ENCODE measurements around the gene CLDN18. TPM values are rescaled to one million over a fixed set of nuclear protein-coding genes. Genes with fewer than 3 reads are reported as not detected.

The CLDN18 gene
- polyA plus RNA-seq, 4 donors, result 0.19 to 2.7 (median 0.36) TPM

GRCh38 chr3:138012526-138012925, 2.6 kb downstream of the CLDN18 start:
- Histone ChIP-seq H3K4me3 (ENCODE audit: low read depth in 1 of 3, low read length in 3 of 3) (no peak overlapping the region), H3K9me3 (ENCODE audit: control insufficient read depth in 2 of 2, insufficient read depth in 1 of 2, low read depth in 1 of 2, low read length in 1 of 2) (no peaks in the 10 kb centered on the region), H3K4me1 (ENCODE audit: control insufficient read depth in 3 of 3, insufficient read depth in 2 of 3, low read depth in 1 of 3, low read length in 2 of 3) (no peaks in the 10 kb centered on the region), H3K36me3 (ENCODE audit: control insufficient read depth in 3 of 3, insufficient read depth in 2 of 3, low read depth in 1 of 3, low read length in 3 of 3) (no peaks in the 10 kb centered on the region), H3K27ac (ENCODE audit: low read depth in 1 of 3, low read length in 2 of 3) (no peak overlapping the region), H3K27me3 (ENCODE audit: control insufficient read depth in 3 of 3, insufficient read depth in 3 of 3, low read length in 3 of 3) (no peaks in the 10 kb centered on the region)
- no peak for FAIRE-seq
- WGBS, 3 donors, result 80 to 90% (median 90%) methylated on average over 4 of the region's 4 CpGs
- DNase-seq, result no peak

DNA sequence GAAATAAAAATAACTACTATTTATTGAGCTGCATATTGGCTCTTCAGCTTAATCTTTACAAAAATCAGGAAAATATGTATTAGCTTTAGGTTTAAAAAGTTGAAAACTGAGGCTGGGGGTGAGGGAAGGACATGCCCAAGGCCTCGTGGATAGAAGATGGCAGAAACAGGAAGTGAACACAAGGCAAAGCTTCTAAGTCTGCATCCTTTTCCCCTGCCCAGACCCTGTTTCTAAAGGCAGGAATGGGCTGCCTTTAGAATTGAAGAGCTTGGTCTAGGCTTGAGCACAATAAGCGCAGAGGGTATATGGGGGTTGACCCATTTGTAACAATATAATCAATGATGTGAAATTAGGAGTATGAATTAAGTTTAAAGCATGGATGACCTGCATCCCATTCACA, 6.1 kb downstream of the CLDN18 start:
- no peak overlapping the region for H3K4me3 ChIP-seq (ENCODE audit: low read depth in 1 of 3, low read length in 3 of 3)

GRCh38 chr3:138019281-138020069, 9.5 kb downstream of the CLDN18 start:
- FAIRE-seq, result no peak
- peak; percentile 3 to 25 for DNase-seq
- Histone ChIP-seq H3K9me3 (ENCODE audit: control insufficient read depth in 2 of 2, insufficient read depth in 1 of 2, low read depth in 1 of 2, low read length in 1 of 2) (no peaks in the 10 kb centered on the region), H3K36me3 (ENCODE audit: control insufficient read depth in 3 of 3, insufficient read depth in 2 of 3, low read depth in 1 of 3, low read length in 3 of 3) (no peaks in the 10 kb centered on the region), H3K4me3 (ENCODE audit: low read depth in 1 of 3, low read length in 3 of 3) (no peak overlapping the region), H3K27me3 (ENCODE audit: control insufficient read depth in 3 of 3, insufficient read depth in 3 of 3, low read length in 3 of 3) (no peaks in the 10 kb centered on the region), H3K4me1 (ENCODE audit: control insufficient read depth in 3 of 3, insufficient read depth in 2 of 3, low read depth in 1 of 3, low read length in 2 of 3) (no peaks in the 10 kb centered on the region), H3K27ac (ENCODE audit: low read depth in 1 of 3, low read length in 2 of 3) (no peak overlapping the region)
- WGBS, 3 donors, result 50 to 67% (median 57%) methylated on average over 3 of the region's 3 CpGs

More for the DNA sequence above, 6.1 kb downstream of the CLDN18 start:
- DNase-seq, result no peak
- no peaks in the 10 kb centered on the region for H3K36me3 ChIP-seq (ENCODE audit: control insufficient read depth in 3 of 3, insufficient read depth in 2 of 3, low read depth in 1 of 3, low read length in 3 of 3)
- no peaks in the 10 kb centered on the region for H3K9me3 ChIP-seq (ENCODE audit: control insufficient read depth in 2 of 2, insufficient read depth in 1 of 2, low read depth in 1 of 2, low read length in 1 of 2)
- H3K4me1 ChIP-seq (ENCODE audit: control insufficient read depth in 3 of 3, insufficient read depth in 2 of 3, low read depth in 1 of 3, low read length in 2 of 3), result no peaks in the 10 kb centered on the region
- 74 to 83% (median 80%) methylated on average over 2 of the region's 2 CpGs for WGBS, 3 donors
- no peak for FAIRE-seq
- H3K27me3 ChIP-seq (ENCODE audit: control insufficient read depth in 3 of 3, insufficient read depth in 3 of 3, low read length in 3 of 3), result no peaks in the 10 kb centered on the region
- no peak overlapping the region for H3K27ac ChIP-seq (ENCODE audit: low read depth in 1 of 3, low read length in 2 of 3)

- FAIRE-seq (no peak), DNase-seq (no peak)
- Histone ChIP-seq H3K27me3 (ENCODE audit: control insufficient read depth in 3 of 3, insufficient read depth in 3 of 3, low read length in 3 of 3) (no peaks in the 10 kb centered on the region), H3K9me3 (ENCODE audit: control insufficient read depth in 2 of 2, insufficient read depth in 1 of 2, low read depth in 1 of 2, low read length in 1 of 2) (no peaks in the 10 kb centered on the region), H3K27ac (ENCODE audit: low read depth in 1 of 3, low read length in 2 of 3) (no peak overlapping the region), H3K36me3 (ENCODE audit: control insufficient read depth in 3 of 3, insufficient read depth in 2 of 3, low read depth in 1 of 3, low read length in 3 of 3) (no peaks in the 10 kb centered on the region), H3K4me1 (ENCODE audit: control insufficient read depth in 3 of 3, insufficient read depth in 2 of 3, low read depth in 1 of 3, low read length in 2 of 3) (no peaks in the 10 kb centered on the region), H3K4me3 (ENCODE audit: low read depth in 1 of 3, low read length in 3 of 3) (no peak overlapping the region)
- 82 to 92% (median 87%) methylated on average over 4 of the region's 4 CpGs for WGBS, 3 donors
Observed at GRCh38 chr3:138023754-138024153, 13.8 kb downstream of the CLDN18 start.

DNA sequence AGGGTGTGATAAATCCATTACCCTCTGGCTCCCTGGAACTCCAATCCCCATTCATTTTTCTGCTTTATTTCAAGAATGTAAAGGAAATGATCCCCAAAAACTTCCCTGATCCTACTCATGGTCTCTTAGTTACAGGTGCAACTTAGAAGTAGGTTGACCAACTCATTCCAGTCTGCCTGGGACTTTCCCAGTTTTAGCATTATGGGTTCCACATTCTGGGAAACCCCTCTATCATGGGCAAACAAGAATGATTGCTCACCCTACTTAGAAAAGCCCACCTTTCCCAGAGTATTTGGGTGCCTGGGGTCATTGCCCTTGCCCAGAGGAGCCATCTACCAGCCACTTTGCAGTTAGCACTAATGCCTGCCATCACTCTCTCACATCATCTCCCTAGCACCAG, 15.6 kb downstream of the CLDN18 start:
- H3K9me3 ChIP-seq (ENCODE audit: control insufficient read depth in 2 of 2, insufficient read depth in 1 of 2, low read depth in 1 of 2, low read length in 1 of 2), result no peaks in the 10 kb centered on the region
- no peaks in the 10 kb centered on the region for H3K27me3 ChIP-seq (ENCODE audit: control insufficient read depth in 3 of 3, insufficient read depth in 3 of 3, low read length in 3 of 3)
- H3K27ac ChIP-seq (ENCODE audit: low read depth in 1 of 3, low read length in 2 of 3), result no peak overlapping the region
- DNase-seq (no peak), FAIRE-seq (no peak)
- no peaks in the 10 kb centered on the region for H3K4me1 ChIP-seq (ENCODE audit: control insufficient read depth in 3 of 3, insufficient read depth in 2 of 3, low read depth in 1 of 3, low read length in 2 of 3)
- no peaks in the 10 kb centered on the region for H3K36me3 ChIP-seq (ENCODE audit: control insufficient read depth in 3 of 3, insufficient read depth in 2 of 3, low read depth in 1 of 3, low read length in 3 of 3)
- H3K4me3 ChIP-seq (ENCODE audit: low read depth in 1 of 3, low read length in 3 of 3), result no peak overlapping the region

GRCh38 chr3:138027821-138028220, 17.9 kb downstream of the CLDN18 start:
- no peak for DNase-seq
- no peaks in the 10 kb centered on the region for H3K9me3 ChIP-seq (ENCODE audit: control insufficient read depth in 2 of 2, insufficient read depth in 1 of 2, low read depth in 1 of 2, low read length in 1 of 2)
- no peaks in the 10 kb centered on the region for H3K36me3 ChIP-seq (ENCODE audit: control insufficient read depth in 3 of 3, insufficient read depth in 2 of 3, low read depth in 1 of 3, low read length in 3 of 3)
- H3K27me3 ChIP-seq (ENCODE audit: control insufficient read depth in 3 of 3, insufficient read depth in 3 of 3, low read length in 3 of 3), result no peaks in the 10 kb centered on the region
- no peak for FAIRE-seq
- 77 to 89% (median 86%) methylated on average over 5 of the region's 5 CpGs for WGBS, 3 donors
- H3K4me3 ChIP-seq (ENCODE audit: low read depth in 1 of 3, low read length in 3 of 3), result no peak overlapping the region
- H3K4me1 ChIP-seq (ENCODE audit: control insufficient read depth in 3 of 3, insufficient read depth in 2 of 3, low read depth in 1 of 3, low read length in 2 of 3), result no peaks in the 10 kb centered on the region
- H3K27ac ChIP-seq (ENCODE audit: low read depth in 1 of 3, low read length in 2 of 3), result no peak overlapping the region

DNA sequence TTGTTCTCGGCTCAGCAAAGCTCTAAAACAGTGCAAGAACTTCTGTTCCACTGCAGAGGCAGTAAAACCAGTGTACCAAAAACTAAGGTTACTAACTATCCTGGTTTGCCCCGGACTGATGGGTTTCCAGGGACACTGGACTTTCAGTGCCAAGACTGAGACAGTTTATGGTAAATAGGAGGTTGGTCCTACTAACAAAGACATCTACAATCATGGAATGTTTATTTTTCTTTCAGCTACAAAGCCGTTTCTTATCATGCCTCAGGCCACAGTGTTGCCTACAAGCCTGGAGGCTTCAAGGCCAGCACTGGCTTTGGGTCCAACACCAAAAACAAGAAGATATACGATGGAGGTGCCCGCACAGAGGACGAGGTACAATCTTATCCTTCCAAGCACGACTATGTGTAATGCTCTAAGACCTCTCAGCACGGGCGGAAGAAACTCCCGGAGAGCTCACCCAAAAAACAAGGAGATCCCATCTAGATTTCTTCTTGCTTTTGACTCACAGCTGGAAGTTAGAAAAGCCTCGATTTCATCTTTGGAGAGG, 20.8 kb downstream of the CLDN18 start:
- FAIRE-seq (no peak), DNase-seq (no peak)
- no peaks in the 10 kb centered on the region for H3K9me3 ChIP-seq (ENCODE audit: control insufficient read depth in 2 of 2, insufficient read depth in 1 of 2, low read depth in 1 of 2, low read length in 1 of 2)
- H3K36me3 ChIP-seq (ENCODE audit: control insufficient read depth in 3 of 3, insufficient read depth in 2 of 3, low read depth in 1 of 3, low read length in 3 of 3), result no peaks in the 10 kb centered on the region
- H3K27me3 ChIP-seq (ENCODE audit: control insufficient read depth in 3 of 3, insufficient read depth in 3 of 3, low read length in 3 of 3), result no peaks in the 10 kb centered on the region
- WGBS, 3 donors, result 72 to 84% (median 73%) methylated on average over 11 of the region's 11 CpGs
- no peaks in the 10 kb centered on the region for H3K4me1 ChIP-seq (ENCODE audit: control insufficient read depth in 3 of 3, insufficient read depth in 2 of 3, low read depth in 1 of 3, low read length in 2 of 3)
- H3K27ac ChIP-seq (ENCODE audit: low read depth in 1 of 3, low read length in 2 of 3), result no peak overlapping the region
- H3K4me3 ChIP-seq (ENCODE audit: low read depth in 1 of 3, low read length in 3 of 3), result no peak overlapping the region

- Histone ChIP-seq H3K27ac (ENCODE audit: low read depth in 1 of 3, low read length in 2 of 3) (no peak overlapping the region), H3K4me1 (ENCODE audit: control insufficient read depth in 3 of 3, insufficient read depth in 2 of 3, low read depth in 1 of 3, low read length in 2 of 3) (no peaks in the 10 kb centered on the region), H3K36me3 (ENCODE audit: control insufficient read depth in 3 of 3, insufficient read depth in 2 of 3, low read depth in 1 of 3, low read length in 3 of 3) (no peaks in the 10 kb centered on the region), H3K4me3 (ENCODE audit: low read depth in 1 of 3, low read length in 3 of 3) (no peak overlapping the region), H3K9me3 (ENCODE audit: control insufficient read depth in 2 of 2, insufficient read depth in 1 of 2, low read depth in 1 of 2, low read length in 1 of 2) (no peaks in the 10 kb centered on the region), H3K27me3 (ENCODE audit: control insufficient read depth in 3 of 3, insufficient read depth in 3 of 3, low read length in 3 of 3) (no peaks in the 10 kb centered on the region)
- DNase-seq, result no peak
- 58 to 86% (median 74%) methylated on average over 3 of the region's 3 CpGs for WGBS, 3 donors
- FAIRE-seq, result no peak
Observed at GRCh38 chr3:138031536-138031935, 21.6 kb downstream of the CLDN18 start.

DNA sequence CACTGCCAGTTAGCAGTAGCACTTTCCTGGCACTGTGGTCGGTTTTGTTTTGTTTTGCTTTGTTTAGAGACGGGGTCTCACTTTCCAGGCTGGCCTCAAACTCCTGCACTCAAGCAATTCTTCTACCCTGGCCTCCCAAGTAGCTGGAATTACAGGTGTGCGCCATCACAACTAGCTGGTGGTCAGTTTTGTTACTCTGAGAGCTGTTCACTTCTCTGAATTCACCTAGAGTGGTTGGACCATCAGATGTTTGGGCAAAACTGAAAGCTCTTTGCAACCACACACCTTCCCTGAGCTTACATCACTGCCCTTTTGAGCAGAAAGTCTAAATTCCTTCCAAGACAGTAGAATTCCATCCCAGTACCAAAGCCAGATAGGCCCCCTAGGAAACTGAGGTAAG, 22.6 kb downstream of the CLDN18 start:
- no peak overlapping the region for H3K27ac ChIP-seq (ENCODE audit: low read depth in 1 of 3, low read length in 2 of 3)
- no peak for DNase-seq

More for the DNA sequence above, 22.6 kb downstream of the CLDN18 start:
- FAIRE-seq, result no peak
- 63 to 79% (median 72%) methylated on average over 3 of the region's 3 CpGs for WGBS, 3 donors
- no peak overlapping the region for H3K4me3 ChIP-seq (ENCODE audit: low read depth in 1 of 3, low read length in 3 of 3)
- no peaks in the 10 kb centered on the region for H3K4me1 ChIP-seq (ENCODE audit: control insufficient read depth in 3 of 3, insufficient read depth in 2 of 3, low read depth in 1 of 3, low read length in 2 of 3)
- no peaks in the 10 kb centered on the region for H3K27me3 ChIP-seq (ENCODE audit: control insufficient read depth in 3 of 3, insufficient read depth in 3 of 3, low read length in 3 of 3)
- no peaks in the 10 kb centered on the region for H3K36me3 ChIP-seq (ENCODE audit: control insufficient read depth in 3 of 3, insufficient read depth in 2 of 3, low read depth in 1 of 3, low read length in 3 of 3)
- no peaks in the 10 kb centered on the region for H3K9me3 ChIP-seq (ENCODE audit: control insufficient read depth in 2 of 2, insufficient read depth in 1 of 2, low read depth in 1 of 2, low read length in 1 of 2)

Data from small intestine (tissue), 7 donors.